ENCODE results near the gene STMND1. TPM values are rescaled to one million over a fixed set of nuclear protein-coding genes. Genes with fewer than 3 reads are reported as not detected.

The STMND1 gene
- total and polyA plus RNA-seq, 8 donors = not detected

- Histone ChIP-seq H3K4me3 (no peak overlapping the region), H3K4me1 (peaks cover 0 to 5% (median 0%) of the 10 kb centered on the region in 4 donors), H3K27ac (no peak overlapping the region), H3K9me3 (peaks cover 0 to 20% (median 6%) of the 10 kb centered on the region in 4 donors), H3K36me3 (no peaks in the 10 kb centered on the region), H3K27me3 (no peaks in the 10 kb centered on the region)
- TF ChIP-seq POLR2AphosphoS5 (IDR thresholded peaks at IDR 0.05) = no peak
- TF ChIP-seq EP300 (IDR thresholded peaks at IDR 0.05) = no peak
- TF ChIP-seq POLR2A (IDR thresholded peaks at IDR 0.05) = no peak
- TF ChIP-seq CTCF (IDR thresholded peaks at IDR 0.05) = no peak
- no peak for DNase-seq
- 59 to 81% (median 73%) methylated on average over 8 of the region's 8 CpGs for WGBS, 5 donors
- intact Hi-C loops (cut with DNase I; ENCODE audit: low total_unique reads) = loop anchor here (5.0 to 10.0 kb wide), 2 partner anchors 430 to 648 kb away; no protein-coding TSS in a partner anchor
Observed at GRCh38 chr6:17156966-17157365, 55.1 kb downstream of the STMND1 start.

GRCh38 chr6:17157617-17158016 lies 55.8 kb downstream of the STMND1 start:
- H3K4me1 ChIP-seq = peaks cover 0 to 5% (median 0%) of the 10 kb centered on the region in 4 donors
- no peak overlapping the region for H3K4me3 ChIP-seq
- H3K27me3 ChIP-seq = no peaks in the 10 kb centered on the region
- H3K36me3 ChIP-seq = no peaks in the 10 kb centered on the region
- intact Hi-C loops (cut with DNase I; ENCODE audit: low total_unique reads) = loop anchor here (5.0 to 10.0 kb wide), 2 partner anchors 430 to 647 kb away; no protein-coding TSS in a partner anchor
- no peak for DNase-seq
- WGBS, 5 donors = 65 to 89% (median 83%) methylated on average over 2 of the region's 2 CpGs
- no peak overlapping the region for H3K27ac ChIP-seq
- peaks cover 0 to 13% (median 3%) of the 10 kb centered on the region in 4 donors for H3K9me3 ChIP-seq
- TF ChIP-seq EP300 (IDR thresholded peaks at IDR 0.05) (no peak), CTCF (IDR thresholded peaks at IDR 0.05) (no peak), POLR2A (IDR thresholded peaks at IDR 0.05) (no peak)

DNA sequence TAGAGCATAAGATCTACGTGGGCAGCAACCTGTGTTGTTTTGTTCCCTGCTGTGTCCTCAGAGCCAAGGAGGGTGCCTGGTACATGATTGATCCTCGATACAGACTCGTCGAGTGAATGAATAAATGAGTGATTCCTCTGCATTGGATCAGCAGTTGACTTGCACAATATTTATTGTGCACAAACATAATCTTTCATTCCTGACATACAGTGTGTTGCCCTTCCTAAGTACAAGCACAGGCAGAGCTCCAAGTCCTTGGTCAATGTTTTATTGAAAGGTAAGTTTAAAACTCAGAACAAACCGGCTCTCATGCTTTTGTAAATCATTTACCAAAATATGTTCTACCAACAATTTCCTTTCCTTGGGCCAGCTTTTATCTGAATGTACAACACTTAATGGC lies 57.4 kb downstream of the STMND1 start:
- Histone ChIP-seq H3K27me3 (no peaks in the 10 kb centered on the region), H3K9me3 (peaks cover 0 to 6% (median 0%) of the 10 kb centered on the region in 4 donors), H3K36me3 (no peaks in the 10 kb centered on the region), H3K27ac (peak overlapping the region in 1 of 5 donors; percentile 32), H3K4me3 (no peak overlapping the region), H3K4me1 (peaks cover 0 to 5% (median 0%) of the 10 kb centered on the region in 4 donors)
- intact Hi-C loops (cut with DNase I; ENCODE audit: low total_unique reads) = loop anchor here (5.0 to 10.0 kb wide), 2 partner anchors 428 to 646 kb away; no protein-coding TSS in a partner anchor
- DNase-seq = peak; percentile 16 to 54
- WGBS, 5 donors = 22 to 40% (median 33%) methylated on average over 5 of the region's 5 CpGs
- TF ChIP-seq EP300 (IDR thresholded peaks at IDR 0.05) (no peak), CTCF (IDR thresholded peaks at IDR 0.05) (no peak), POLR2A (IDR thresholded peaks at IDR 0.05) (no peak), POLR2AphosphoS5 (IDR thresholded peaks at IDR 0.05) (no peak)

DNA sequence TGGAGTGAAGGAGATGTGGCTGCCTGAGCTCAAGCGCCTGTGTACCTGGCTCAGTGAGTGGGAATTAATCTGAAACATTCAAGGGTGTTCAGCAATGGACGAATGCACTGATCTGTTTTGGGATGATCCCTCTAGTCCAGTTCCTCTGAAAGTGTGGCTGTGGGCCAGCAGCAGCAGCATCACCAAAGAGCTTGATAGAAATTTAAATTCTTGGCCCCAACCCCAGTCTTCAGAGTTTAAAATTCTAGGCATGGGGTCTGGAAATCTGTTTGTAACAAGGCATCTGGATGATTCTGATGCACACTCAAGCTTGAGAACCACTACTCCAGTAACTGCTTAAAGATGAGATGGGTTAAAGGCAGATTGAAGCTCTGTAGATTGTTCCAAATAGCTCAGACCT lies 59.2 kb downstream of the STMND1 start:
- intact Hi-C loops (cut with DNase I; ENCODE audit: low total_unique reads) = no loop called here
- no peak overlapping the region for H3K27ac ChIP-seq
- no peaks in the 10 kb centered on the region for H3K36me3 ChIP-seq
- peak in 1 of 2 donors; percentile 41 for DNase-seq
- TF ChIP-seq CTCF (IDR thresholded peaks at IDR 0.05) = no peak
- no peak for TF ChIP-seq POLR2A (IDR thresholded peaks at IDR 0.05)
- no peak for TF ChIP-seq POLR2AphosphoS5 (IDR thresholded peaks at IDR 0.05)
- no peak for TF ChIP-seq EP300 (IDR thresholded peaks at IDR 0.05)
- peaks cover 0 to 6% (median 0%) of the 10 kb centered on the region in 4 donors for H3K9me3 ChIP-seq
- peaks cover 0 to 5% (median 0%) of the 10 kb centered on the region in 4 donors for H3K4me1 ChIP-seq
- no peaks in the 10 kb centered on the region for H3K27me3 ChIP-seq
- WGBS, 5 donors = 83 to 91% (median 85%) methylated on average over 2 of the region's 2 CpGs
- H3K4me3 ChIP-seq = no peak overlapping the region
